Endothelial cell of umbilical vein (primary cell): Measurements from ENCODE around the gene ACAD11. TPM values are rescaled to one million over a fixed set of nuclear protein-coding genes. Genes with fewer than 3 reads are reported as not detected.
A peak's percentile ranks its signal among the peaks of the same experiment; 100 is the strongest.

ENCODE experiments used
- BruUV-seq: library from RNA; stranded (reverse); fragments of 400-500 nt; replicated peaks from 2 replicates; lab custom pipeline; 2021; lab: Mats Ljungman, UMichigan
- CTCF ChIA-PET: fragments of 300-600, 350-600 bp; sonication (Branson Sonifier 250); formaldehyde crosslinking; loops from one replicate; lab custom pipeline; 2021; ENCODE audit warnings: antibody characterized with exemption, inconsistent platforms; lab: Charles Lee
- POLR2A ChIA-PET: fragments of 300-600, 350-600 bp; sonication (Branson Sonifier 250); formaldehyde crosslinking; loops from one replicate; lab custom pipeline; 2021; ENCODE audit warnings: antibody characterized with exemption, inconsistent platforms; lab: Charles Lee
- DNase-seq: peaks from one replicate; pipeline ENCODE4 v3.0.0-alpha.2; 2011; ENCODE audit warnings: low read depth, low spot score
- FAIRE-seq: peaks from 2 replicates; lab custom pipeline; 2011; peaks lifted over from hg19 to GRCh38; lab: Jason Lieb, UNC
- H2AFZ ChIP-seq: 2 replicates; pipeline ENCODE4 v1.6.0; 2012; ENCODE audit warnings: low read depth, low read length, control low read depth, inconsistent platforms
- H3K27ac ChIP-seq: 2 replicates; pipeline ENCODE4 v1.5.1; 2011; ENCODE audit warnings: low read depth, mild to moderate bottlenecking, control low read depth, low read length, moderate library complexity; ENCODE audit not compliant: insufficient read depth
- H3K27me3 ChIP-seq, 2 experiments: 2 replicates each; pipeline versions ENCODE4 v1.6.0 to v1.6.1; 2011; ENCODE audit warnings: low read length in 2 of 2, mixed read lengths in 1 of 2; ENCODE audit not compliant: control insufficient read depth in 2 of 2, insufficient read depth in 2 of 2
- H3K36me3 ChIP-seq, 2 experiments: 2 replicates in 1 of 2; 3 replicates in 1 of 2; pipeline ENCODE4 v1.5.1; 2011; ENCODE audit warnings: low read length in 2 of 2, mild to moderate bottlenecking in 1 of 2, moderate library complexity in 1 of 2; ENCODE audit not compliant: control insufficient read depth in 2 of 2, insufficient read depth in 2 of 2; ENCODE audit errors: extremely low read depth in 1 of 2
- H3K4me1 ChIP-seq: 3 replicates; pipeline ENCODE4 v1.5.1; 2011; ENCODE audit warnings: mild to moderate bottlenecking, low read length; ENCODE audit not compliant: control insufficient read depth, insufficient read depth; ENCODE audit errors: extremely low read depth
- H3K4me2 ChIP-seq: 2 replicates; pipeline ENCODE4 v1.6.1; 2011; ENCODE audit warnings: low read length, control low read depth, mixed read lengths; ENCODE audit not compliant: insufficient read depth
- H3K4me3 ChIP-seq, 3 experiments: fragments of 200-600 bp in 1 of 3; sonication (generic), shearing (Covaris generic) in 1 of 3; replicated peaks in 1 of 3; 2 replicates each; pipeline ENCODE4 v1.5.1; 2011 to 2016; ENCODE audit warnings: control low read depth in 3 of 3, low read length in 3 of 3, mild to moderate bottlenecking in 2 of 3, inconsistent platforms in 1 of 3, low read depth in 1 of 3, moderate library complexity in 1 of 3; ENCODE audit not compliant: insufficient read depth in 1 of 3
- H3K79me2 ChIP-seq: 2 replicates; pipeline ENCODE4 v1.6.0; 2012; ENCODE audit warnings: low read length, inconsistent platforms; ENCODE audit not compliant: control insufficient read depth, insufficient read depth
- H3K9ac ChIP-seq: replicated peaks from 2 replicates; pipeline ENCODE3; 2011; ENCODE audit warnings: low read length, control low read depth; ENCODE audit not compliant: insufficient read depth; ENCODE audit errors: extremely low read depth
- H3K9me1 ChIP-seq: replicated peaks from 3 replicates; pipeline ENCODE4 v1.6.0; 2011; ENCODE audit warnings: mild to moderate bottlenecking, low read length; ENCODE audit not compliant: control insufficient read depth, insufficient read depth; ENCODE audit errors: extremely low read depth
- H3K9me3 ChIP-seq: replicated peaks from 2 replicates; pipeline ENCODE4 v1.5.1; 2012; ENCODE audit warnings: low read length, inconsistent platforms; ENCODE audit not compliant: control insufficient read depth, insufficient read depth
- H4K20me1 ChIP-seq: replicated peaks from 2 replicates; pipeline ENCODE3; 2011; ENCODE audit warnings: mild to moderate bottlenecking, low read length; ENCODE audit not compliant: control insufficient read depth, insufficient read depth; ENCODE audit errors: extremely low read depth
- CTCF ChIP-seq, 2 donors: IDR thresholded peaks; 1 replicate in 1 of 2; 2 replicates in 1 of 2; pipeline ENCODE4 v1.5.1; 2011; ENCODE audit warnings: low read length in 2 of 2, mild to moderate bottlenecking in 2 of 2, moderate library complexity in 2 of 2, control low read depth in 1 of 2, inconsistent platforms in 1 of 2, low read depth in 1 of 2; ENCODE audit not compliant: insufficient read depth in 1 of 2; ENCODE audit errors: extremely low read depth in 1 of 2
- EZH2 ChIP-seq: IDR thresholded peaks from 2 replicates; pipeline ENCODE4 v1.6.1; 2012; ENCODE audit warnings: borderline replicate concordance, low read depth, mild to moderate bottlenecking, moderate library complexity, low read length, inconsistent platforms; ENCODE audit not compliant: severe bottlenecking
- FOS ChIP-seq: IDR thresholded peaks from 2 replicates; pipeline ENCODE4 v1.6.1; 2011; ENCODE audit warnings: mild to moderate bottlenecking, low read length, moderate library complexity, borderline replicate concordance; ENCODE audit not compliant: insufficient read depth
- GATA2 ChIP-seq: IDR thresholded peaks from 2 replicates; pipeline ENCODE4 v1.7.0; 2011; ENCODE audit warnings: low read depth, mild to moderate bottlenecking, moderate library complexity, mixed read lengths, low read length; ENCODE audit not compliant: insufficient read length, insufficient read depth
- JUN ChIP-seq: IDR thresholded peaks from 2 replicates; pipeline ENCODE4 v1.6.1; 2011; ENCODE audit warnings: borderline replicate concordance, low read depth; ENCODE audit not compliant: insufficient read length, insufficient read depth
- MAX ChIP-seq: IDR thresholded peaks from 2 replicates; pipeline ENCODE4 v1.6.1; 2011; ENCODE audit not compliant: insufficient read depth, insufficient read length
- MYC ChIP-seq: IDR thresholded peaks from one replicate; pipeline ENCODE4 v1.6.1; 2011; ENCODE audit warnings: mild to moderate bottlenecking, low read depth, low read length
- POLR2A ChIP-seq: IDR thresholded peaks from 2 replicates; pipeline ENCODE4 v1.6.1; 2012; ENCODE audit warnings: low read depth, mild to moderate bottlenecking, control low read depth, low read length
- POLR2AphosphoS5 ChIP-seq: IDR thresholded peaks from 2 replicates; pipeline ENCODE4 v1.6.1; 2012; ENCODE audit warnings: low read depth, mild to moderate bottlenecking, control low read depth, low read length, moderate library complexity; ENCODE audit not compliant: insufficient read depth
- dilution Hi-C: fragments of 300-500 bp; cut with MboI; formaldehyde crosslinking; loops from one replicate; pipeline ENCODE4 v1.15.0; 2019; ENCODE audit warnings: low sequenced_read_pairs; ENCODE audit not compliant: extremely low pct_ligation_motif_present
- intact Hi-C: fragments of 100-400 bp; cut with micrococcal nuclease; formaldehyde crosslinking; loops from one replicate; pipeline ENCODE4 v1.10.0; 2022
- polyA plus RNA-seq, 4 experiments: library from polyadenylated mRNA; depleted of rRNA in 3 of 4; stranded (reverse) in 3 of 4; unstranded in 1 of 4; fragments of >200 nt; gene quantifications; 2 replicates each; pipeline versions ENCODE4 v1.2.1 to v1.2.3, GENCODE V29; 2011 to 2012; ENCODE audit warnings: missing spikeins in 1 of 4
- total RNA-seq: library from RNA; stranded (reverse); gene quantifications from 2 replicates; pipeline ENCODE4 v1.2.3, GENCODE V29; 2021

Gene ACAD11
- total and polyA plus RNA-seq, 2 donors (not counting 3 experiments of a cell fraction or from before 2014, with no cell fraction given): 9.6 to 17.9 TPM

- intact Hi-C loops: loop anchor here (1.0 to 5.0 kb wide), 2 partner anchors 63 to 242 kb away; partner anchors contain the start of genes DNAJC13 and NPHP3
These were observed 627 bp downstream of the ACAD11 start for GRCh38 chr3:132659000-132659364.

More at GRCh38 chr3:132659000-132659364, 627 bp downstream of the ACAD11 start:
- DNase-seq (no peak), FAIRE-seq (no peak)
- BruUV-seq: no TSS peak
- Histone ChIP-seq H3K4me1 (peaks cover 28% of the 10 kb centered on the region), H3K27me3 (no peaks in the 10 kb centered on the region), H2AFZ (peak overlapping the region; percentile 89), H3K79me2 (peaks cover 31% of the 10 kb centered on the region), H3K9me1 (no peaks in the 10 kb centered on the region), H3K9ac (peak overlapping the region; percentile 84), H3K4me3 (peak overlapping the region; percentile 43 to 71 (median 70)), H4K20me1 (no peaks in the 10 kb centered on the region), H3K4me2 (peak overlapping the region; percentile 83), H3K27ac (peak overlapping the region; percentile 68), H3K36me3 (no peaks in the 10 kb centered on the region), H3K9me3 (no peaks in the 10 kb centered on the region)
- no peak for TF ChIP-seq MAX
- TF ChIP-seq MYC: no peak
- no peak for TF ChIP-seq CTCF (IDR thresholded peaks at IDR 0.05; ENCODE audit: extremely low read depth in 1 of 2, insufficient read depth in 1 of 2, low read depth in 1 of 2, low read length in 2 of 2)
- no peak for TF ChIP-seq JUN
- no peak for TF ChIP-seq POLR2A
- TF ChIP-seq GATA2: no peak
- no peak for TF ChIP-seq EZH2
- TF ChIP-seq FOS: no peak
- TF ChIP-seq POLR2AphosphoS5: no peak
- CTCF ChIA-PET: interaction anchor here (0.5 to 3.8 kb wide), 21 partner anchors 9 to 765 kb away, joined by 3 to 28 read pairs (median 4); no protein-coding TSS in a partner anchor
- POLR2A ChIA-PET: interaction anchor here (1.4 kb wide), 1 partner anchor 14 kb away, joined by 3 read pairs; no protein-coding TSS in a partner anchor
- dilution Hi-C loops: no loop called here
